ENCODE measurements around the gene BMPR2.

DNA sequence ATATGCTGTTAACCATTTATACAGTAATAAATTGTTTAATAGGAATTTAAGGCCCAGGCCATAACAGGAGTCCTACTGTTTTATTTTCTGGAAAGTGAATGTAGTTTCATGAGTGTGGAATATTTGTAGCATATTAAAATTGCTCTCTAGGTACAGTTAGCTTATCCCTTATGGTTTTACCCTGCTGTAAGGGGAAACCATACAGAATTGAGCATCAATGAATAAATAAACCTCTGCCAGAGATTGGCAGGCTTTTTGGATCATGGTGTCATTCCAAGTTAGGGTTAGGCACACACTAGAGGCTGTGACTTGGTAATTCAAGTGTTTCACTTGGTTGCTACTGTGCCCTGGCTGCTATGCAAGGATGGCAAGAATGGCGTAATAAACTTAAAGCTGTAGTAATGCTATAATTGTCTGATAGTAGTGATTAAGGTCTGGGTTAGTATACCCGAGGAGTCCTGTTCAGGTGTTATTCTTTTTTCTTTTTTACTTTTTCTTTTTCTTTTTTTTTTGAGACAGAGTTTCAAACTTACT lies 30.4 kb downstream of the BMPR2 start:
- TF ChIP-seq YY1 (IDR thresholded peaks at IDR 0.05; ENCODE audit: insufficient read depth, insufficient read length) (no peak), SUZ12 (IDR thresholded peaks at IDR 0.05; ENCODE audit: extremely low read depth, insufficient read depth, insufficient read length) (no peak), ZNF274 (IDR thresholded peaks at IDR 0.05; ENCODE audit: low read depth, low read length) (no peak)
